DLD1 (cell line): Measurements from ENCODE around the gene LCE1B.

Experiments used
- in situ Hi-C: cut with HindIII; loops from 2 replicates; pipeline ENCODE4 v1.10.0; 2017; ENCODE audit warnings: low sequenced_read_pairs

LCE1B gene

DNA sequence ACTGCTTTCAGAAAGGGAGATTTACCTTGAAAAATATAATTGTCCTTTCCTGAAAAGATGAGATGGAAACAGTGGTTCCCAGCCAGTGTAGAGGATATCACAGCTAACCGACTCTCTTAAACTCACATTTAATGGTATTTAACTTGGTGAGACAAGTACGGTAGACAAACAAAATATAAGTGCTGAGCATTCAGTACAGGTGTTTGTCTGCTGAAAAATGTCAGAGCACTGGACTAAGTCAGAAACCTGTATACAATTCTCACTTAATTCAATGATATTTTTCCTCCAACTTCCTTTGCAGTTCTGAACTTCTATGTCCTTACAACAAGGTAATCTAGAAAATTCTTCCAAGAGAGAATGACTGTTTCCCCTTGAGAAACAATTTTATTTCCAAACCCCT lies at the start of gene LCE1B:
Gene LCE1B, plus strand, starts transcription at position 301 of the 400 bp plus-strand sequence. CDS start 476 bp downstream, outside the sequence.
- in situ Hi-C loops: no loop called here

DNA sequence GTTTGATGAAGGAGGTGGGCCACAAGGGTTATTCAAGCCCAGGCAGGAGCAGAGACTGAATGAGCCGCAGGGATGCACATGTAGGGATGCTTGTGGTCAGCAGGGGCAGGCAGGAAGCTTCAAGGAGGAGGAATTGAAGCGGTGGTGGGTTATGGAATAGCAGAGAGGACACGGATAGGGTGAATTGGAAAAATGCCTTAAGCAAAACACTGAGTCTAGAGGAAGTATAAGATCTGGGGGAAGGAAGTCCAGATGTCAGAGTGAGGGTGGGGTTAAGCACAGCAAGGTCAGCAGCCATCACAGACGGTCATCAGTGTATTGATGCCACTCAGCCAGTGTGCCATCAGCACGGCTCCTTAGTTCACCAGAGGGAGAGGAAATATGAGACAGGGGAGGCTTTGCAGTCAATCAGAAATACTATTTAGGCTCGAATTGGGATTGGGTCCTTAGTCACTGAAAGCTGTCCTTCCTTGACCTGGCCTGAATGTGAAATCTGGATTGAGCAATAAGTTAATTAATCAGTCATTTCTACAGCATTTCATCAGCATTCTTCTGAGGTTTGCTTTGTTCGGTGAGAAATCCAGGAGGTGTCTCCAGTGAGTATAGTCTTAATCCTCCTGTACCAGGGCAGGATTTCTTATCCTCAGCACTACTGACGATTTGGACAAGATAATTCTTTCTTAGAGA lies 42.8 kb upstream of the LCE1B start:
- in situ Hi-C loops: no loop called here

- in situ Hi-C loops: no loop called here
Observed at GRCh38 chr1:152770411-152770810, 41.4 kb upstream of the LCE1B start.

- in situ Hi-C loops: no loop called here
Observed at GRCh38 chr1:152774875-152775274, 36.9 kb upstream of the LCE1B start, which contains the start of gene LCE1F. Gene LCE1F, plus strand, starts transcription at chr1:152775140. Its CDS starts 1,232 bp downstream, at chr1:152776372.

DNA sequence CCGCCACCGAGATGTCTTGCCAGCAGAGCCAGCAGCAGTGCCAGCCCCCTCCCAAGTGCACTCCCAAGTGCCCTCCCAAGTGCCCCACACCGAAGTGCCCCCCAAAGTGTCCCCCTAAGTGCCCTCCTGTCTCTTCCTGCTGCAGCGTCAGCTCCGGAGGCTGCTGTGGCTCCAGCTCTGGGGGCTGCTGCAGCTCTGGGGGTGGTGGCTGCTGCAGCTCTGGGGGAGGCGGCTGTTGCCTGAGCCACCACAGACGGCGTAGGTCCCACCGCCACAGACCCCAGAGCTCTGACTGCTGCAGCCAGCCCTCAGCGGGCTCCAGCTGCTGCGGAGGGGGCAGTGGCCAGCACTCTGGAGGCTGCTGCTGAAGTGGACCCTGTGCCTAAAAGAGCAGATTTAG lies 35.4 kb upstream of the LCE1B start:
- in situ Hi-C loops: no loop called here

DNA sequence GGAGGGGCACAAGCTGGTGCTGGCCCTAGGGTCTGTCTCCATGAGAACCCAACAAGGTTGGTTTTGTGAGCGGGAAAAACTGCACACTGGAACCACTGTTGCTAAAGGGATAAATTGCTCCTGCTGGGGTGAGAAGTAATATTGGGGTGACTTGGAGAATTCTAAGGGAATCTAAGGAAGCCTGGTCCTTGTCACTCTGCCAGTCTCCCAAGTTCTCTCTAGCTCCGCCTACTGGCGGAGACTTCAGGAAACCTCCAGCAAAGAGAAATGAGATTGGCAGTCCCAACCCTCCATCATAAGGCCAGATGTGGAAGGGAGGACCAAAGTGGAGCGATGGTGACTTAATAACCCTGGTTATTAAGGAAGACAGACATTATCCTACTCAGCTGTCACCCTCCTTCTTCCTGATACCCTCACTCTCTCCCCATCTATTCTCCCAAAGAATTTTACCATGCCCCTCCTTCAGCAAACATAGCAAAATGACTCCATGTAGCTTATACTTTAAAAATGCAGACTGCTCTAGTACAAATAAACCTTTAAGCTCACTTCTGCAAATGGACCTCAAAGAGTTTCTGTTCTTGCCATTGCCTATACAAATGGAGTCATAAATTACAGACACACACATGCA lies 34.1 kb upstream of the LCE1B start:
- in situ Hi-C loops: no loop called here

DNA sequence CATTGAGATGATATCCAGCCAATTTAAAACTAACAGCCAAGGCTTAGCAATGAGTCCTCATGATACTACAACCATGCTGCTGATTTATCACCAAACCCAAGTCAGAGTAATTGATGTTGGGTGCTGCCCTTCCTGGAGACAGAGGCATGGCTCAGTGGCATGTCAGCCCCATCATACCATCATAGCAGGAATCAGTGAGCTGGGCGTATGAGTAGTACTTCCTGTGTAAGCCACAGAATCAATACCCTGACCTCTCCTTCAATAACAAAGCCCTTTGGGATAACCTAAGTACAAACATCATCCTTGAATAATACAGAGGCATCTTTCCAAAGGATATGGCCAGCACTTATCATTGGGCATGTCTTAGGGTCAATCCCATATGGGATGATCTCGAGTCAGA lies 28.7 kb upstream of the LCE1B start:
- in situ Hi-C loops: no loop called here

DNA sequence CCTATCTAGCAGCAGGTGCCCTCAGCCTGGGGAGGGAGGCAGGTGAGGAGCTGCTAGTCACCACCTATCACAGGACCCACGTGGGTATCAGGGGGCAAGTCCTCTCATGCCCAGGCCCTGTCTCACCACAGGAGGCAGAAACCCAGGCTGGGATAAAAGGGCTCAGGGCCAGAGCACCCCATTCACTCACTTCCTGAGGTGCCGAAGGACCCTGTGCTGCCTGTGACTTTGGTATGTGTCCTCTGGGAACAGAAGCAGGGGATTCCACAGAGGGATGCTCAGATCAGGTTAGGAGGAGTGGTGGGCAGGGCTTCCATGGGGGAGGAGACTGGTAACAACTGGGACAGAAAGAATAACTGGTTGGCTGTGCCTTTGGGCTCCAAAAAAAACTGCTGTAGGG lies 25.7 kb upstream of the LCE1B start, which contains the start of gene LCE1E:
Gene LCE1E, plus strand, starts transcription at position 181 of the 400 bp plus-strand sequence. CDS start 1,043 bp downstream, outside the sequence.
- in situ Hi-C loops: no loop called here

DNA sequence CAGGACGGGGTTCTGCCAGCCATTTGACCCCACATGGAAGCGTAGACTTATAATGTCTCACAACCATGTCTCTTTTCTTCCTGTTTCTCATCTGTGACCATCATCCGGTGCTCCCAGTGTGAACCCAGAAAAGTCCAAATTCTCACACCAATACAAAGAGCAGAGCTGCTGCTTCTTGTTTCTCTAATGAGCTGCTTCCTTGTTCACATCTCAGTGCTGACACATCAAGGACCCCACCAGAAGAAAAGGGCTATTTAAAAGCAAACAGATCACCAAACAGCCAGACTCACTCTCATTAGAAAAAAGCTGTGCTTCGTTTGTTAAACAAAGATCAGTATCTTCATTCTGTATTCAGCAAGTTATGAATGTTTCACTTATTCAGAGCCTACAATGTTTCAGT lies 16.1 kb upstream of the LCE1B start:
- in situ Hi-C loops: no loop called here

- in situ Hi-C loops: no loop called here
Observed at GRCh38 chr1:152796421-152796820, 15.3 kb upstream of the LCE1B start, which contains the start of gene LCE1D. Gene LCE1D, plus strand, starts transcription at chr1:152796721. Its CDS starts 1,074 bp downstream, at chr1:152797795.

- in situ Hi-C loops: no loop called here
Observed at GRCh38 chr1:152801333-152801732, 10.4 kb upstream of the LCE1B start.

- in situ Hi-C loops: no loop called here
Observed at GRCh38 chr1:152806576-152806975, 5.2 kb upstream of the LCE1B start, which contains the start of gene LCE1C. Gene LCE1C, minus strand, starts transcription at chr1:152806651. Its CDS starts 1,173 bp downstream, at chr1:152805478.

DNA sequence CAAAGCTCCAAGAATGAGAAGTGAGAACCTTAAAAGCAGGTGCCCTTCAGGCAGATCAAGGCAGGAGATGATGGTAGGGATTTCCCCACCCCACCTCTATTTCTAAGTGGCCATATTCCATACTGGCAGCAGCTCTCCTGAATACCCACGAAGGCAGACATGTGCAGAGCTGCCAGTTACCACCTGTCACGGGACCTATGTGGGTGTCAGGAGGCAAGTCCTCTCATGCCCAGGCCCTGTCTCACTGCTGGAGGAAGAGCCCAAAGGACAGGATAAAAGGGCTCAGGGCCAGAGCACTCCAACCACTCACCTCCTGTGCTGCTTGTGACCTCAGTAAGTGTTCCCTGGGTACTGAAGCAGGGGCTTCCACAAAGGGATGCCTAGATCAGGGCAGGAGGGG lies 721 bp upstream of the LCE1B start:
- in situ Hi-C loops: no loop called here

GRCh38 chr1:152817309-152817708 lies 5.5 kb downstream of the LCE1B start:
- in situ Hi-C loops: no loop called here

GRCh38 chr1:152823294-152823693 lies 11.5 kb downstream of the LCE1B start:
- in situ Hi-C loops: no loop called here

- in situ Hi-C loops: no loop called here
Observed at GRCh38 chr1:152824964-152825363, 13.2 kb downstream of the LCE1B start.

DNA sequence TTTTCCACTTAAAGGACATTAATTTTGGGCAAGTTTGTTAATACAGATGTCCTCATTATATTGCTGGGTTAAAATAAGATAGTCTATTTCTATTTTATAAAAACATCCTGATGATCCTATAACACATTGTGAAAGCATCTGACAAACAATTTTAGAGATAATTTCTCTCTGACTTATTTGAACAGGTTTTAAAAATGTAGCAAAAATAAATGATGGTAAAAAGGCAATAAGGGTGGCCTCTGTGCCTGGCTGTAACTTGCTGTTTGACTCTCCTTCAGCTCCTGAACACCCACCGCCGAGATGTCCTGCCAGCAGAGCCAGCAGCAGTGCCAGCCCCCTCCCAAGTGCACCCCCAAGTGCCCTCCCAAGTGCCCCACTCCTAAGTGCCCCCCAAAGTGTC lies 15.4 kb downstream of the LCE1B start, which contains the start of gene LCE1A:
Gene LCE1A, plus strand, starts transcription at position 301 of the 400 bp plus-strand sequence. Its CDS starts 0 bp downstream, at position 301.
- in situ Hi-C loops: no loop called here

- in situ Hi-C loops: no loop called here
Observed at GRCh38 chr1:152836870-152837269, 25.1 kb downstream of the LCE1B start.

DNA sequence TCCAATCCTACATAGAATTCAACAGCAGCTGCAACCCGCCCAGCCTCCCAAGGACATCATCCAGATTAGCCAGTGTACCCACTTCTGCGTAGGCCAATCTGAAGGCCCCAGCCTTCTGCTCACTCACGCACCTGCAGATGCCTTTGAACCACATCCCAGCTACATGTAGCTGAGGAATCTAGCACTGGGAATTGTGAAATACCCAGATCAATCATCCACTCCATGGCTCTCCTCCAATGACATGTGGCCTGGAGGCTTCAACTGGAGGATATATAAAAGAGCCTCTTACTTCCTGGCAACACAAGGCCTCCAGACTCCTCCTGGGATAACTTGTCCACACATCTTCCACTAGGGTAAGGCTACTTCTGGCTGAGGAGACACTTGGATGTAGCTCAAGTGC lies 30.8 kb downstream of the LCE1B start, which contains the start of gene LCE6A:
Gene LCE6A, plus strand, starts transcription at position 301 of the 400 bp plus-strand sequence. CDS start 665 bp downstream, outside the sequence.
- in situ Hi-C loops: no loop called here

- in situ Hi-C loops: no loop called here
Observed at GRCh38 chr1:152855661-152856060, 43.9 kb downstream of the LCE1B start.

- in situ Hi-C loops: no loop called here
Observed at GRCh38 chr1:152858062-152858461, 46.3 kb downstream of the LCE1B start.

DNA sequence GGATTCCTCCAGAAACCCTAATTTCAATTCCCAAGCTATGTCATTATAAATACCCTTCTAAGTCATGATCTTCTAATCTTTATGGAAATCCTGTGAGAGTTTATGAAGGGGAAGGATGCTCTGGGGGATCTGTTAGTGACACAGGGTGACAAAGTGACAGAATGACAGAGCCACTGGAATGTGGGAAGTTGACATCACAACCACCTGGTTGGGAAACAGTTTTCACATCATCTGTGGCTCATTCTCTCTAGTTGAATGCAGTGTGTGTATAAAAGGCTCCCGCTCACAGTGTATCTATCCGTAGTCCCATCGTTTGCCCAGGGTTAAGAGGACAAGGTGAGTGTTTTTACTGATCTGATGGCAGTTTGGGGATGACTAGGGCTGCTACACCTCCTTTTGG lies 47.9 kb downstream of the LCE1B start, which contains the start of gene LCE7A:
Gene LCE7A, plus strand, starts transcription at position 301 of the 400 bp plus-strand sequence. CDS start 702 bp downstream, outside the sequence.
- in situ Hi-C loops: no loop called here
